Endothelial cell of umbilical vein (primary cell): ENCODE measurements around the gene WDR41. TPM values are rescaled to one million over a fixed set of nuclear protein-coding genes. Genes with fewer than 3 reads are reported as not detected.
"Not testable (repeated sequence)": the region's sequence is repeated elsewhere in the genome, so short reads cannot be mapped to it uniquely, and the experiment has no call there.

Experiments
- BruUV-seq: library from RNA; stranded (reverse); fragments of 400-500 nt; replicated peaks from 2 replicates; lab custom pipeline; 2021; lab: Mats Ljungman, UMichigan
- CTCF ChIA-PET: fragments of 300-600, 350-600 bp; sonication (Branson Sonifier 250); formaldehyde crosslinking; loops from one replicate; lab custom pipeline; 2021; ENCODE audit warnings: antibody characterized with exemption, inconsistent platforms; lab: Charles Lee
- POLR2A ChIA-PET: fragments of 300-600, 350-600 bp; sonication (Branson Sonifier 250); formaldehyde crosslinking; loops from one replicate; lab custom pipeline; 2021; ENCODE audit warnings: antibody characterized with exemption, inconsistent platforms; lab: Charles Lee
- DNase-seq: peaks from one replicate; pipeline ENCODE4 v3.0.0-alpha.2; 2011; ENCODE audit warnings: low read depth, low spot score
- FAIRE-seq: peaks from 2 replicates; lab custom pipeline; 2011; peaks lifted over from hg19 to GRCh38; lab: Jason Lieb, UNC
- H2AFZ ChIP-seq: 2 replicates; pipeline ENCODE4 v1.6.0; 2012; ENCODE audit warnings: low read depth, low read length, control low read depth, inconsistent platforms
- H3K27ac ChIP-seq: 2 replicates; pipeline ENCODE4 v1.5.1; 2011; ENCODE audit warnings: low read depth, mild to moderate bottlenecking, control low read depth, low read length, moderate library complexity; ENCODE audit not compliant: insufficient read depth
- H3K27me3 ChIP-seq, 2 experiments: 2 replicates each; pipeline versions ENCODE4 v1.6.0 to v1.6.1; 2011; ENCODE audit warnings: low read length in 2 of 2, mixed read lengths in 1 of 2; ENCODE audit not compliant: control insufficient read depth in 2 of 2, insufficient read depth in 2 of 2
- H3K36me3 ChIP-seq, 2 experiments: 2 replicates in 1 of 2; 3 replicates in 1 of 2; pipeline ENCODE4 v1.5.1; 2011; ENCODE audit warnings: low read length in 2 of 2, mild to moderate bottlenecking in 1 of 2, moderate library complexity in 1 of 2; ENCODE audit not compliant: control insufficient read depth in 2 of 2, insufficient read depth in 2 of 2; ENCODE audit errors: extremely low read depth in 1 of 2
- H3K4me1 ChIP-seq: 3 replicates; pipeline ENCODE4 v1.5.1; 2011; ENCODE audit warnings: mild to moderate bottlenecking, low read length; ENCODE audit not compliant: control insufficient read depth, insufficient read depth; ENCODE audit errors: extremely low read depth
- H3K4me2 ChIP-seq: 2 replicates; pipeline ENCODE4 v1.6.1; 2011; ENCODE audit warnings: low read length, control low read depth, mixed read lengths; ENCODE audit not compliant: insufficient read depth
- H3K4me3 ChIP-seq, 3 experiments: fragments of 200-600 bp in 1 of 3; sonication (generic), shearing (Covaris generic) in 1 of 3; replicated peaks in 1 of 3; 2 replicates each; pipeline ENCODE4 v1.5.1; 2011 to 2016; ENCODE audit warnings: control low read depth in 3 of 3, low read length in 3 of 3, mild to moderate bottlenecking in 2 of 3, inconsistent platforms in 1 of 3, low read depth in 1 of 3, moderate library complexity in 1 of 3; ENCODE audit not compliant: insufficient read depth in 1 of 3
- H3K79me2 ChIP-seq: 2 replicates; pipeline ENCODE4 v1.6.0; 2012; ENCODE audit warnings: low read length, inconsistent platforms; ENCODE audit not compliant: control insufficient read depth, insufficient read depth
- H3K9ac ChIP-seq: replicated peaks from 2 replicates; pipeline ENCODE3; 2011; ENCODE audit warnings: low read length, control low read depth; ENCODE audit not compliant: insufficient read depth; ENCODE audit errors: extremely low read depth
- H3K9me1 ChIP-seq: replicated peaks from 3 replicates; pipeline ENCODE4 v1.6.0; 2011; ENCODE audit warnings: mild to moderate bottlenecking, low read length; ENCODE audit not compliant: control insufficient read depth, insufficient read depth; ENCODE audit errors: extremely low read depth
- H3K9me3 ChIP-seq: replicated peaks from 2 replicates; pipeline ENCODE4 v1.5.1; 2012; ENCODE audit warnings: low read length, inconsistent platforms; ENCODE audit not compliant: control insufficient read depth, insufficient read depth
- H4K20me1 ChIP-seq: replicated peaks from 2 replicates; pipeline ENCODE3; 2011; ENCODE audit warnings: mild to moderate bottlenecking, low read length; ENCODE audit not compliant: control insufficient read depth, insufficient read depth; ENCODE audit errors: extremely low read depth
- JUN ChIP-seq: IDR thresholded peaks from 2 replicates; pipeline ENCODE4 v1.6.1; 2011; ENCODE audit warnings: borderline replicate concordance, low read depth; ENCODE audit not compliant: insufficient read length, insufficient read depth
- dilution Hi-C: fragments of 300-500 bp; cut with MboI; formaldehyde crosslinking; loops from one replicate; pipeline ENCODE4 v1.15.0; 2019; ENCODE audit warnings: low sequenced_read_pairs; ENCODE audit not compliant: extremely low pct_ligation_motif_present
- intact Hi-C: fragments of 100-400 bp; cut with micrococcal nuclease; formaldehyde crosslinking; loops from one replicate; pipeline ENCODE4 v1.10.0; 2022
- polyA plus RNA-seq, 4 experiments: library from polyadenylated mRNA; depleted of rRNA in 3 of 4; stranded (reverse) in 3 of 4; unstranded in 1 of 4; fragments of >200 nt; gene quantifications; 2 replicates each; pipeline versions ENCODE4 v1.2.1 to v1.2.3, GENCODE V29; 2011 to 2012; ENCODE audit warnings: missing spikeins in 1 of 4
- total RNA-seq: library from RNA; stranded (reverse); gene quantifications from 2 replicates; pipeline ENCODE4 v1.2.3, GENCODE V29; 2021

The WDR41 gene
- total and polyA plus RNA-seq, 2 donors (not counting 3 experiments of a cell fraction or from before 2014, with no cell fraction given), result 10.2 to 33.6 TPM

- Histone ChIP-seq H3K9ac (no peak overlapping the region), H3K4me2 (no peak overlapping the region), H3K9me3 (no peaks in the 10 kb centered on the region), H2AFZ (no peak overlapping the region), H3K79me2 (no peaks in the 10 kb centered on the region), H4K20me1 (no peaks in the 10 kb centered on the region), H3K9me1 (no peaks in the 10 kb centered on the region), H3K36me3 (peaks cover 3 to 4% of the 10 kb centered on the region in 2 experiments), H3K27ac (no peak overlapping the region), H3K4me1 (no peaks in the 10 kb centered on the region), H3K4me3 (no peak overlapping the region), H3K27me3 (no peaks in the 10 kb centered on the region)
- TF ChIP-seq JUN, result no peak
- no peak for DNase-seq
- dilution Hi-C loops (no loop called here), intact Hi-C loops (no loop called here)
- FAIRE-seq, result no peak
- CTCF ChIA-PET, result interaction anchor here (1.4 kb wide), 2 partner anchors 8 to 56 kb away, joined by 3 to 6 read pairs; partner anchors contain the start of gene WDR41
- BruUV-seq, result no TSS peak
- POLR2A ChIA-PET, result no interaction called here
Measured at GRCh38 chr5:77483682-77484081, 8.4 kb downstream of the WDR41 start.

DNA sequence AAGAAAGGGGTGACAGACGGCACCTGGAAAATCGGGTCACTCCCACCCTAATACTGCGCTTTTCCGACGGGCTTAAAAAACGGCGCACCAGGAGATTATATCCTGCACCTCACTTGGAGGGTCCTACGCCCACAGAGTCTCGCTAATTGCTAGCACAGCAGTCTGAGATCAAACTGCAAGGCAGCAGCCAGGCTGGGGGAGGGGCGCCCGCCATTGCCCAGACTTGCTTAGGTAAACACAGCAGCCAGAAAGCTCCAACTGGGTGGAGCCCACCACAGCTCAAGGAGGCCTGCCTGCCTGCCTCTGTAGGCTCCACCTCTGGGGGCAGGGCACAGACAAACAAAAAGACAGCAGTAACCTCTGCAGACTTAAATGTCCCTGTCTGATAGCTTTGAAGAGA, 17.1 kb downstream of the WDR41 start:
- H3K9me1 ChIP-seq, H3K4me3 ChIP-seq, dilution Hi-C loops, H3K27ac ChIP-seq, POLR2A ChIA-PET, H3K9ac ChIP-seq, H3K27me3 ChIP-seq, H3K9me3 ChIP-seq, DNase-seq, H3K4me1 ChIP-seq, H3K4me2 ChIP-seq, H4K20me1 ChIP-seq, H3K36me3 ChIP-seq, CTCF ChIA-PET, BruUV-seq, H2AFZ ChIP-seq, intact Hi-C loops, H3K79me2 ChIP-seq, FAIRE-seq: not testable (repeated sequence)

DNA sequence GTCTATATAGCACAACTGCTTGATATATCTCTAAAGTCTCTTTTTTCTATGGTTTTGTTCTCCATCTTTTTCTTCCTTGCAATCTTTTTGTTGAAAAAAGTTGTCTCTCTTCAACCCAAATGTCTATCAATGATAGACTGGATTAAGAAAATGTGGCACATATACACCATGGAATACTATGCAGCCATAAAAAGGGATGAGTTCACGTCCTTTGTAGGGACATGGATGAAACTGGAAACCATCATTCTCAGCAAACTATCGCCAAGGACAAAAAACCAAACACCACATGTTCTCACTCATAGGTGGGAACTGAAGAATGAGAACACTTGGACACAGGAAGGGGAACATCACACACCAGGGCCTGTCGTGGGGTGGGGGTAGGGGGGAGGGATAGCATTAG, 23.2 kb downstream of the WDR41 start:
- CTCF ChIA-PET, intact Hi-C loops, FAIRE-seq: not testable (repeated sequence)

More for the DNA sequence above, 23.2 kb downstream of the WDR41 start:
- H2AFZ ChIP-seq, H3K9me3 ChIP-seq, BruUV-seq, H3K4me2 ChIP-seq, H3K27ac ChIP-seq, H3K9ac ChIP-seq, DNase-seq, H3K27me3 ChIP-seq, H3K9me1 ChIP-seq, H4K20me1 ChIP-seq, H3K36me3 ChIP-seq, H3K4me3 ChIP-seq, H3K4me1 ChIP-seq, H3K79me2 ChIP-seq, POLR2A ChIA-PET, dilution Hi-C loops: not testable (repeated sequence)
